IMR-90 (cell line): ENCODE measurements around the gene IGSF3. TPM values are rescaled to one million over a fixed set of nuclear protein-coding genes. Genes with fewer than 3 reads are reported as not detected.
"Not testable (repeated sequence)": the region's sequence is repeated elsewhere in the genome, so short reads cannot be mapped to it uniquely, and the experiment has no call there.

Experiments used
- ATAC-seq: fragments of 200-7000 bp; cut with Tn5 transposase; 2 replicates; pipeline ENCODE4 v1.9.1; 2020; ENCODE audit warnings: low read depth, mild to moderate bottlenecking, moderate library complexity
- BruUV-seq: library from RNA; stranded (reverse); fragments of 400-500 nt; replicated peaks from 2 replicates; lab custom pipeline; 2021; lab: Mats Ljungman, UMichigan
- CTCF ChIA-PET: fragments of 300-600 bp; formaldehyde crosslinking; extraction: SDS; loops from one replicate; lab custom pipeline; 2021; ENCODE audit warnings: antibody characterized with exemption; lab: Yijun Ruan, JAX
- POLR2A ChIA-PET: fragments of 300-600 bp; sonication (Branson Sonifier 250); formaldehyde crosslinking; loops from one replicate; lab custom pipeline; 2022; ENCODE audit warnings: antibody characterized with exemption; ENCODE audit not compliant: unreplicated experiment; lab: Charles Lee
- DNase-seq: peaks from one replicate; pipeline ENCODE4 v3.0.0; 2013
- H2AFZ ChIP-seq: replicated peaks from 2 replicates; pipeline ENCODE3; 2013; ENCODE audit warnings: low read length, mild to moderate bottlenecking; ENCODE audit not compliant: poor library complexity
- H2AK5ac ChIP-seq: 2 replicates; pipeline ENCODE4 v1.6.1; 2013; ENCODE audit warnings: low read depth, low read length, inconsistent platforms
- H2AK9ac ChIP-seq: replicated peaks from 2 replicates; pipeline ENCODE3; 2013; ENCODE audit warnings: mild to moderate bottlenecking, low read depth, low read length, moderate library complexity; ENCODE audit not compliant: poor library complexity
- H2BK120ac ChIP-seq: 2 replicates; pipeline ENCODE4 v1.6.1; 2013; ENCODE audit warnings: low read depth, low read length, inconsistent platforms
- H2BK15ac ChIP-seq: 3 replicates; pipeline ENCODE4 v1.6.1; 2013; ENCODE audit warnings: low read depth, low read length, inconsistent platforms
- H2BK20ac ChIP-seq: 2 replicates; pipeline ENCODE4 v1.6.1; 2013; ENCODE audit warnings: low read depth, mild to moderate bottlenecking, inconsistent platforms, low read length, moderate library complexity
- H2BK5ac ChIP-seq: 2 replicates; pipeline ENCODE4 v1.6.1; 2013; ENCODE audit warnings: mild to moderate bottlenecking, low read depth, low read length, inconsistent platforms; ENCODE audit not compliant: poor library complexity, severe bottlenecking
- H3K14ac ChIP-seq: replicated peaks from 2 replicates; pipeline ENCODE4 v1.6.1; 2013; ENCODE audit warnings: low read depth, low read length, inconsistent platforms
- H3K18ac ChIP-seq: 2 replicates; pipeline ENCODE4 v1.6.1; 2013; ENCODE audit warnings: low read depth, low read length, control low read depth
- H3K23ac ChIP-seq: 2 replicates; pipeline ENCODE4 v1.6.1; 2013; ENCODE audit warnings: low read depth, low read length, inconsistent platforms
- H3K27ac ChIP-seq: 2 replicates; pipeline ENCODE4 v1.5.1; 2013; ENCODE audit warnings: mild to moderate bottlenecking, control low read depth, low read length; ENCODE audit not compliant: insufficient read depth
- H3K27me3 ChIP-seq: 2 replicates; pipeline ENCODE4 v1.6.1; 2013; ENCODE audit warnings: low read length; ENCODE audit not compliant: control insufficient read depth, insufficient read depth
- H3K36me3 ChIP-seq: 2 replicates; pipeline ENCODE4 v1.6.1; 2013; ENCODE audit warnings: low read length, mixed read lengths; ENCODE audit not compliant: control insufficient read depth, insufficient read depth
- H3K4ac ChIP-seq: 2 replicates; pipeline ENCODE4 v1.6.1; 2013; ENCODE audit warnings: low read depth, low read length, inconsistent platforms
- H3K4me1 ChIP-seq: 2 replicates; pipeline ENCODE4 v1.6.1; 2013; ENCODE audit warnings: low read length, mixed read lengths; ENCODE audit not compliant: control insufficient read depth, insufficient read depth
- H3K4me2 ChIP-seq: 2 replicates; pipeline ENCODE4 v1.6.1; 2013; ENCODE audit warnings: low read depth, mild to moderate bottlenecking, control low read depth, low read length, moderate library complexity
- H3K4me3 ChIP-seq: 2 replicates; pipeline ENCODE4 v1.5.1; 2013; ENCODE audit warnings: low read depth, mild to moderate bottlenecking, control low read depth, low read length, moderate library complexity; ENCODE audit not compliant: insufficient read depth
- H3K56ac ChIP-seq: 2 replicates; pipeline ENCODE4 v1.6.1; 2013; ENCODE audit warnings: low read length, inconsistent platforms; ENCODE audit not compliant: insufficient read depth; ENCODE audit errors: extremely low read depth
- H3K79me1 ChIP-seq, 2 experiments: 2 replicates each; pipeline ENCODE4 v1.6.1; 2013; ENCODE audit warnings: low read length in 2 of 2, inconsistent platforms in 1 of 2, low read depth in 1 of 2
- H3K9ac ChIP-seq: 2 replicates; pipeline ENCODE4 v1.6.1; 2013; ENCODE audit warnings: low read depth, low read length, control low read depth
- H3K9me1 ChIP-seq: 2 replicates; pipeline ENCODE4 v1.6.1; 2013; ENCODE audit warnings: low read length, inconsistent platforms; ENCODE audit not compliant: insufficient read depth
- H3K9me3 ChIP-seq: 2 replicates; pipeline ENCODE4 v1.6.1; 2013; ENCODE audit warnings: low read length; ENCODE audit not compliant: control insufficient read depth, insufficient read depth
- H4K20me1 ChIP-seq: 2 replicates; pipeline ENCODE4 v1.6.1; 2013; ENCODE audit warnings: low read length, inconsistent platforms; ENCODE audit not compliant: insufficient read depth
- H4K5ac ChIP-seq: 2 replicates; pipeline ENCODE4 v1.6.1; 2013; ENCODE audit warnings: mild to moderate bottlenecking, low read depth, low read length, control low read depth
- H4K8ac ChIP-seq, 2 experiments: 2 replicates each; pipeline ENCODE4 v1.6.1; 2013; ENCODE audit warnings: low read depth in 2 of 2, low read length in 2 of 2, control low read depth in 1 of 2, inconsistent platforms in 1 of 2
- H4K91ac ChIP-seq: 2 replicates; pipeline ENCODE4 v1.6.1; 2013; ENCODE audit warnings: low read depth, low read length, inconsistent platforms; ENCODE audit not compliant: insufficient read depth
- WGBS, 2 experiments: methylation state at CpG; one replicate each; pipeline versions ENCODE4 v1.1.5 to v1.1.7; 2013; ENCODE audit warnings: missing lambda C conversion rate in 2 of 2; ENCODE audit not compliant: insufficient read length in 1 of 2; ENCODE audit errors: extremely low coverage in 2 of 2; 5-methylcytosine and 5-hydroxymethylcytosine counted together
- dilution Hi-C: fragments of 300-500 bp; cut with HindIII; formaldehyde crosslinking; loops from one replicate; pipeline ENCODE4 v1.14.3; 2018; ENCODE audit warnings: low sequenced_read_pairs; ENCODE audit not compliant: unreplicated experiment
- in situ Hi-C: fragments of 300-500 bp; cut with MboI; formaldehyde crosslinking; loops from 3 replicates; pipeline ENCODE4 v1.14.3; 2019; ENCODE audit warnings: low sequenced_read_pairs, inconsistent platforms, mixed read lengths
- intact Hi-C: fragments of 100-400 bp; cut with micrococcal nuclease; formaldehyde crosslinking; loops from 2 replicates; pipeline ENCODE4 v1.10.0; 2022
- polyA plus RNA-seq, 3 experiments: library from polyadenylated mRNA; depleted of rRNA; stranded (reverse); fragments of >200 nt; gene quantifications; 2 replicates each; pipeline ENCODE4 v1.2.3, GENCODE V29; 2012; ENCODE audit warnings: low replicate concordance in 1 of 3
- total RNA-seq: library from RNA; depleted of rRNA; stranded (reverse); fragments of >200 nt; gene quantifications from 2 replicates; pipeline ENCODE4 v1.2.3, GENCODE V29; 2012

IGSF3 gene
- total and polyA plus RNA-seq, 2 of the 4 experiments (the other 2 are of a cell fraction): under 0.01 to 0.02 TPM

- intact Hi-C loops, H3K27me3 ChIP-seq, CTCF ChIA-PET, H4K5ac ChIP-seq, POLR2A ChIA-PET, BruUV-seq, H3K56ac ChIP-seq, H3K4me2 ChIP-seq, H2AK5ac ChIP-seq, H2BK5ac ChIP-seq, H3K9me3 ChIP-seq, H2BK15ac ChIP-seq, H2AK9ac ChIP-seq, H3K36me3 ChIP-seq, H4K8ac ChIP-seq, H3K9ac ChIP-seq, H3K18ac ChIP-seq, H4K91ac ChIP-seq, H3K79me1 ChIP-seq, H2AFZ ChIP-seq, H4K20me1 ChIP-seq, H3K23ac ChIP-seq, H3K4me1 ChIP-seq, in situ Hi-C loops, ATAC-seq, DNase-seq, H2BK20ac ChIP-seq, H3K9me1 ChIP-seq, H2BK120ac ChIP-seq, H3K4me3 ChIP-seq, H3K14ac ChIP-seq, dilution Hi-C loops, H3K27ac ChIP-seq, H3K4ac ChIP-seq: not testable (repeated sequence)
- 60% methylated on average over 2 of the region's 2 CpGs; no CpG with 5 or more reads in 1 of the 2 experiments for WGBS, 2 experiments
Observed at GRCh38 chr1:116652598-116652997, 14.9 kb downstream of the IGSF3 start.

DNA sequence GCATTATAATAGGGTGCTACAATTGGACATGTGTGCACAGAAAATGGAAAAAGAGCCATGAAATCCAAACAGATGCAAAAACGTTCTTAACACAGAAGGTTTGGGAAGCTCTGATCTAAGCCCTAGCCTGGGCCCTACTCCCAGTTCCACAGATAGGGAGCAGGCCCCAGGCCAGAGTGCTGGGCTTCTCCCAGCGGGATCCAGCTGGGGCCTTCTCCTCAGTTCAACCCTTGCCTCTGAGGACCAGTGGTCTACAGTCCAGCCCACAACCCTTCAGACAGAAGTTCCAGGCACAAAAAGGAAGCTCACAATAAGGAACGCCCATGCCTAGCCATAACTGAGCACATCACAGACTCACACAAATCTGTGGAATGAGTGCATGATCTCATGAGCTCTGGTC lies 16.8 kb downstream of the IGSF3 start:
- H3K14ac ChIP-seq, H3K4me3 ChIP-seq, H2BK120ac ChIP-seq, H4K5ac ChIP-seq, H2AK9ac ChIP-seq, POLR2A ChIA-PET, H3K79me1 ChIP-seq, H3K4me2 ChIP-seq, H4K20me1 ChIP-seq, BruUV-seq, H3K4ac ChIP-seq, CTCF ChIA-PET, in situ Hi-C loops, H3K4me1 ChIP-seq, H3K27ac ChIP-seq, H2BK20ac ChIP-seq, H2BK15ac ChIP-seq, H3K18ac ChIP-seq, H2BK5ac ChIP-seq, H2AK5ac ChIP-seq, H3K9ac ChIP-seq, H4K91ac ChIP-seq, H3K23ac ChIP-seq, DNase-seq, ATAC-seq, H2AFZ ChIP-seq, dilution Hi-C loops, H3K56ac ChIP-seq, H3K36me3 ChIP-seq, H4K8ac ChIP-seq, H3K9me3 ChIP-seq, intact Hi-C loops, H3K9me1 ChIP-seq, H3K27me3 ChIP-seq: not testable (repeated sequence)
- WGBS, 2 experiments: no CpG with 5 or more reads among the region's 3 CpGs
